K562 (cell line): ENCODE data around the gene NPB. TPM values are rescaled to one million over a fixed set of nuclear protein-coding genes. Genes with fewer than 3 reads are reported as not detected.

Experiments
- CBX5 ChIP-seq: IDR thresholded peaks from 2 replicates; pipeline ENCODE4 v1.6.1; 2014; ENCODE audit warnings: low read depth, borderline replicate concordance
- CREB1 ChIP-seq, 2 experiments: sonication (generic) in 1 of 2; formaldehyde crosslinking in 1 of 2; IDR thresholded peaks; 2 replicates each; pipeline versions ENCODE4 v1.6.1 to v1.8.0; 2012 to 2022; ENCODE audit warnings: inconsistent platforms in 1 of 2, mild to moderate bottlenecking in 1 of 2, missing genetic modification reagents in 1 of 2, moderate library complexity in 1 of 2
- CXXC5 ChIP-seq: fragments of 250-450 bp; sonication (Bioruptor Pico); IDR thresholded peaks from 2 replicates; pipeline ENCODE4 v1.8.0; 2022; ENCODE audit warnings: inconsistent platforms, mild to moderate bottlenecking, moderate library complexity
- ERF ChIP-seq: fragments of 450-650 bp; formaldehyde crosslinking; IDR thresholded peaks from 2 replicates; pipeline ENCODE4 v1.4.0; 2020; ENCODE audit warnings: mild to moderate bottlenecking, mixed read lengths
- GABPB1 ChIP-seq: sonication (generic); formaldehyde crosslinking; IDR thresholded peaks from 2 replicates; pipeline ENCODE4 v1.8.0; 2022; ENCODE audit warnings: mild to moderate bottlenecking, missing genetic modification reagents
- PHTF2 ChIP-seq: fragments of 250-450 bp; sonication (Bioruptor Pico); IDR thresholded peaks from 2 replicates; pipeline ENCODE4 v1.5.0; 2021; ENCODE audit warnings: mild to moderate bottlenecking
- POLR2AphosphoS2 ChIP-seq: IDR thresholded peaks from 2 replicates; pipeline ENCODE4 v1.6.1; 2012; ENCODE audit warnings: low read length, improper control_type of control experiment
- POLR2G ChIP-seq: fragments of 200-400 bp; formaldehyde crosslinking; IDR thresholded peaks from 2 replicates; pipeline ENCODE4 v1.6.1; 2017; ENCODE audit warnings: low read depth, mild to moderate bottlenecking, antibody characterized with exemption, low read length, moderate library complexity
- RNF2 ChIP-seq: sonication (generic); IDR thresholded peaks from 2 replicates; pipeline ENCODE4 v1.6.1; 2016
- SMARCE1 ChIP-seq: fragments of 450-650 bp; IDR thresholded peaks from 2 replicates; pipeline ENCODE4 v1.7.1; 2016; ENCODE audit warnings: mild to moderate bottlenecking
- ZNF316 ChIP-seq: fragments of 450-650 bp; IDR thresholded peaks from 2 replicates; pipeline ENCODE4 v1.6.1; 2016
- polyA plus RNA-seq, 8 experiments: library from polyadenylated mRNA; depleted of rRNA in 4 of 8; stranded (reverse) in 5 of 8; unstranded in 3 of 8; fragments of >200 nt; fragmentation: Nextera tagmentation in 2 of 8; fragmentation: Illumina TruSeq in 1 of 8; extraction: Ambion mirVana in 2 of 8; extraction: Trizol in 1 of 8; gene quantifications; 2 replicates each; pipeline versions ENCODE4 v1.2.1 to v1.2.3, GENCODE V29; 2011 to 2014; ENCODE audit warnings: inconsistent platforms in 1 of 8, missing spikeins in 1 of 8
- total RNA-seq, 7 experiments: library from RNA; depleted of rRNA in 6 of 7; stranded (reverse); fragments of >200 nt in 6 of 7; fragmentation: Illumina TruSeq in 2 of 7; extraction: Trizol in 2 of 7; gene quantifications; 2 replicates each; pipeline versions ENCODE4 v1.2.1 to v1.2.3, GENCODE V29; 2011 to 2021; ENCODE audit warnings: low replicate concordance in 1 of 7
- TF ChIP-seq, protein P1 (sequence below): fragments of 450-650 bp; formaldehyde crosslinking; IDR thresholded peaks from 2 replicates; pipeline ENCODE4 v1.4.0; 2022; ENCODE audit warnings: missing genetic modification characterization
- TF ChIP-seq, protein P2 (sequence below), 2 experiments: fragments of 200-800 bp in 1 of 2; sonication (Bioruptor generic) in 1 of 2; sonication (generic) in 1 of 2; formaldehyde crosslinking in 1 of 2; IDR thresholded peaks in 1 of 2; conservative IDR thresholded peaks in 1 of 2; 2 replicates each; pipeline versions ENCODE4 v1.5.0 to v1.6.1; 2016 to 2020; ENCODE audit warnings: missing compliant biosample characterization in 1 of 2, missing genetic modification characterization in 1 of 2, missing genetic modification reagents in 1 of 2
- TF ChIP-seq, protein P3 (sequence below): sonication (generic); formaldehyde crosslinking; IDR thresholded peaks from 2 replicates; pipeline ENCODE4 v1.8.0; 2022; ENCODE audit warnings: mild to moderate bottlenecking, low read depth, missing genetic modification reagents
- TF ChIP-seq, protein P4 (sequence below): IDR thresholded peaks from 2 replicates; pipeline ENCODE4 v1.6.1; 2012; ENCODE audit warnings: low read depth, low read length, improper control_type of control experiment, borderline replicate concordance
- TF ChIP-seq, protein P5 (sequence below): sonication (generic); formaldehyde crosslinking; IDR thresholded peaks from 2 replicates; pipeline ENCODE4 v1.8.1; 2023; ENCODE audit warnings: mild to moderate bottlenecking, missing genetic modification reagents
- TF ChIP-seq, protein P6 (sequence below), 3 experiments: IDR thresholded peaks in 2 of 3; conservative IDR thresholded peaks in 1 of 3; 2 replicates each; pipeline ENCODE4 v1.5.1; 2011 to 2012; ENCODE audit warnings: low read length in 3 of 3, mild to moderate bottlenecking in 3 of 3, control low read depth in 2 of 3, improper control_type of control experiment in 1 of 3, inconsistent platforms in 1 of 3, low read depth in 1 of 3, mixed read lengths in 1 of 3, moderate library complexity in 1 of 3; ENCODE audit not compliant: insufficient read depth in 2 of 3

NPB gene
- total and polyA plus RNA-seq, 9 of the 15 experiments (the other 6 are each of a cell fraction or from before 2014, with no cell fraction given), result 0.03 to 0.61 (median 0.14) TPM; not detected in 2

DNA sequence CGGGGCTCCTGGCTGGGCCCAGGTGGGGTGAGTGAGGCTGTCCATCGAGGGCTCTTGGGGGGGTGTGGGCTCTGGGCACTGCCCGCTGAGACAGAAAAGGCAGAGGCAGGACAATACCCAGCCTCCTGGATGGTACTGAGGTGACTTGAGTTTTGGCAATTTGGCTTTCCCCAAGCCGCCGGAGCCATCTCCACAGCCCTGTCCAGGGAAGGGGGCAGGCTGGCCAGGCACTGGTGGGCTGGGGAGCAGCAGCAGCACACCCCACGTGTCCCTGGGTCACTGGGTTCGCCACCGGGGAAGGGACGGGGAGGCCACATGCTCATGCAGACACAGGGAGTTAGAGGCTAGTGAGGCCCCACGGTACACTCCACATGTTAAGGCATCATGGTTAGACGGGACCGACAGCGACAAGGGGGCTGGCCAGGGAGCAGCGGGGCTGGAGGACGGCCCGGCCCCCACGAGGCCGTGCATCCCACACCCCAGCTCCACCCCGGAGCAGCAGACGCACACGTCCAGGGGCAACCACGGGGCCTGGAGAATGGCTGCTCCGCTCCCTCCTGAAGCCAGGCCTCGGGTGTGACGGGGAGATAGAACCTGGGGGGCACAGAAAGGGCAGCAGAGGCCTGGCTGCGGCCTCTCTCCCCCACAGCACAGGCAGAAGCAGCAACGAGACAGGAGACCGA is 33.9 kb upstream of the NPB start (continued):
- TF ChIP-seq POLR2G, result peak; percentile 77
- peak; percentile 40; the same call in 1 of the 2 replicates for TF ChIP-seq GABPB1 (CRISPR knock-in tag)
- TF ChIP-seq, protein P1, sequence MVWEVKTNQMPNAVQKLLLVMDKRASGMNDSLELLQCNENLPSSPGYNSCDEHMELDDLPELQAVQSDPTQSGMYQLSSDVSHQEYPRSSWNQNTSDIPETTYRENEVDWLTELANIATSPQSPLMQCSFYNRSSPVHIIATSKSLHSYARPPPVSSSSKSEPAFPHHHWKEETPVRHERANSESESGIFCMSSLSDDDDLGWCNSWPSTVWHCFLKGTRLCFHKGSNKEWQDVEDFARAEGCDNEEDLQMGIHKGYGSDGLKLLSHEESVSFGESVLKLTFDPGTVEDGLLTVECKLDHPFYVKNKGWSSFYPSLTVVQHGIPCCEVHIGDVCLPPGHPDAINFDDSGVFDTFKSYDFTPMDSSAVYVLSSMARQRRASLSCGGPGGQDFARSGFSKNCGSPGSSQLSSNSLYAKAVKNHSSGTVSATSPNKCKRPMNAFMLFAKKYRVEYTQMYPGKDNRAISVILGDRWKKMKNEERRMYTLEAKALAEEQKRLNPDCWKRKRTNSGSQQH (CRISPR knock-in tag), result peak; percentile 21; the same call in 1 of the 2 replicates
- TF ChIP-seq CXXC5, result no peak; the same call in 1 of the 2 replicates
- TF ChIP-seq, protein P2, sequence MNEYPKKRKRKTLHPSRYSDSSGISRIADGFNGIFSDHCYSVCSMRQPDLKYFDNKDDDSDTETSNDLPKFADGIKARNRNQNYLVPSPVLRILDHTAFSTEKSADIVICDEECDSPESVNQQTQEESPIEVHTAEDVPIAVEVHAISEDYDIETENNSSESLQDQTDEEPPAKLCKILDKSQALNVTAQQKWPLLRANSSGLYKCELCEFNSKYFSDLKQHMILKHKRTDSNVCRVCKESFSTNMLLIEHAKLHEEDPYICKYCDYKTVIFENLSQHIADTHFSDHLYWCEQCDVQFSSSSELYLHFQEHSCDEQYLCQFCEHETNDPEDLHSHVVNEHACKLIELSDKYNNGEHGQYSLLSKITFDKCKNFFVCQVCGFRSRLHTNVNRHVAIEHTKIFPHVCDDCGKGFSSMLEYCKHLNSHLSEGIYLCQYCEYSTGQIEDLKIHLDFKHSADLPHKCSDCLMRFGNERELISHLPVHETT (CRISPR knock-in tag; conservative IDR thresholded peaks at IDR 0.05 in 1 of 2, IDR thresholded peaks at IDR 0.05 in 1 of 2), result 0 out of 4 replicates have a peak, but pooled peaks of 1 of the 2 experiments have one; percentile 13
- TF ChIP-seq POLR2AphosphoS2, result peak; percentile 83
- TF ChIP-seq ZNF316, result no peak
- TF ChIP-seq, protein P3, sequence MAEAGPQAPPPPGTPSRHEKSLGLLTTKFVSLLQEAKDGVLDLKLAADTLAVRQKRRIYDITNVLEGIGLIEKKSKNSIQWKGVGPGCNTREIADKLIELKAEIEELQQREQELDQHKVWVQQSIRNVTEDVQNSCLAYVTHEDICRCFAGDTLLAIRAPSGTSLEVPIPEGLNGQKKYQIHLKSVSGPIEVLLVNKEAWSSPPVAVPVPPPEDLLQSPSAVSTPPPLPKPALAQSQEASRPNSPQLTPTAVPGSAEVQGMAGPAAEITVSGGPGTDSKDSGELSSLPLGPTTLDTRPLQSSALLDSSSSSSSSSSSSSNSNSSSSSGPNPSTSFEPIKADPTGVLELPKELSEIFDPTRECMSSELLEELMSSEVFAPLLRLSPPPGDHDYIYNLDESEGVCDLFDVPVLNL (CRISPR knock-in tag), result 0 out of 2 replicates have a peak, but pooled peaks have one; percentile 19
- peak; percentile 6; the same call in 1 of the 2 replicates for TF ChIP-seq CREB1 (IDR thresholded peaks at IDR 0.05)
- TF ChIP-seq CREB1 (CRISPR knock-in tag; IDR thresholded peaks at IDR 0.05), result no peak
- TF ChIP-seq CBX5, result no peak
- TF ChIP-seq SMARCE1, result no peak
- TF ChIP-seq, protein P4, sequence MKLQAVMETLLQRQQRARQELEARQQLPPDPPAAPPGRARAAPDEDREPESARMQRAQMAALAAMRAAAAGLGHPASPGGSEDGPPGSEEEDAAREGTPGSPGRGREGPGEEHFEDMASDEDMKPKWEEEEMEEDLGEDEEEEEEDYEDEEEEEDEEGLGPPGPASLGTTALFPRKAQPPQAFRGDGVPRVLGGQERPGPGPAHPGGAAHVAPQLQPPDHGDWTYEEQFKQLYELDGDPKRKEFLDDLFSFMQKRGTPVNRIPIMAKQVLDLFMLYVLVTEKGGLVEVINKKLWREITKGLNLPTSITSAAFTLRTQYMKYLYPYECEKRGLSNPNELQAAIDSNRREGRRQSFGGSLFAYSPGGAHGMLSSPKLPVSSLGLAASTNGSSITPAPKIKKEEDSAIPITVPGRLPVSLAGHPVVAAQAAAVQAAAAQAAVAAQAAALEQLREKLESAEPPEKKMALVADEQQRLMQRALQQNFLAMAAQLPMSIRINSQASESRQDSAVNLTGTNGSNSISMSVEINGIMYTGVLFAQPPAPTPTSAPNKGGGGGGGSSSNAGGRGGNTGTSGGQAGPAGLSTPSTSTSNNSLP, result no peak
- TF ChIP-seq, protein P5, sequence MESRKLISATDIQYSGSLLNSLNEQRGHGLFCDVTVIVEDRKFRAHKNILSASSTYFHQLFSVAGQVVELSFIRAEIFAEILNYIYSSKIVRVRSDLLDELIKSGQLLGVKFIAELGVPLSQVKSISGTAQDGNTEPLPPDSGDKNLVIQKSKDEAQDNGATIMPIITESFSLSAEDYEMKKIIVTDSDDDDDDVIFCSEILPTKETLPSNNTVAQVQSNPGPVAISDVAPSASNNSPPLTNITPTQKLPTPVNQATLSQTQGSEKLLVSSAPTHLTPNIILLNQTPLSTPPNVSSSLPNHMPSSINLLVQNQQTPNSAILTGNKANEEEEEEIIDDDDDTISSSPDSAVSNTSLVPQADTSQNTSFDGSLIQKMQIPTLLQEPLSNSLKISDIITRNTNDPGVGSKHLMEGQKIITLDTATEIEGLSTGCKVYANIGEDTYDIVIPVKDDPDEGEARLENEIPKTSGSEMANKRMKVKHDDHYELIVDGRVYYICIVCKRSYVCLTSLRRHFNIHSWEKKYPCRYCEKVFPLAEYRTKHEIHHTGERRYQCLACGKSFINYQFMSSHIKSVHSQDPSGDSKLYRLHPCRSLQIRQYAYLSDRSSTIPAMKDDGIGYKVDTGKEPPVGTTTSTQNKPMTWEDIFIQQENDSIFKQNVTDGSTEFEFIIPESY (CRISPR knock-in tag), result peak; percentile 52; the same call in 1 of the 2 replicates
- TF ChIP-seq ERF (CRISPR knock-in tag), result peak; percentile 87; the same call in 1 of the 2 replicates
- no peak for TF ChIP-seq RNF2
- TF ChIP-seq, protein P6, sequence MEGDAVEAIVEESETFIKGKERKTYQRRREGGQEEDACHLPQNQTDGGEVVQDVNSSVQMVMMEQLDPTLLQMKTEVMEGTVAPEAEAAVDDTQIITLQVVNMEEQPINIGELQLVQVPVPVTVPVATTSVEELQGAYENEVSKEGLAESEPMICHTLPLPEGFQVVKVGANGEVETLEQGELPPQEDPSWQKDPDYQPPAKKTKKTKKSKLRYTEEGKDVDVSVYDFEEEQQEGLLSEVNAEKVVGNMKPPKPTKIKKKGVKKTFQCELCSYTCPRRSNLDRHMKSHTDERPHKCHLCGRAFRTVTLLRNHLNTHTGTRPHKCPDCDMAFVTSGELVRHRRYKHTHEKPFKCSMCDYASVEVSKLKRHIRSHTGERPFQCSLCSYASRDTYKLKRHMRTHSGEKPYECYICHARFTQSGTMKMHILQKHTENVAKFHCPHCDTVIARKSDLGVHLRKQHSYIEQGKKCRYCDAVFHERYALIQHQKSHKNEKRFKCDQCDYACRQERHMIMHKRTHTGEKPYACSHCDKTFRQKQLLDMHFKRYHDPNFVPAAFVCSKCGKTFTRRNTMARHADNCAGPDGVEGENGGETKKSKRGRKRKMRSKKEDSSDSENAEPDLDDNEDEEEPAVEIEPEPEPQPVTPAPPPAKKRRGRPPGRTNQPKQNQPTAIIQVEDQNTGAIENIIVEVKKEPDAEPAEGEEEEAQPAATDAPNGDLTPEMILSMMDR (IDR thresholded peaks at IDR 0.05 in 2 of 3, conservative IDR thresholded peaks at IDR 0.05 in 1 of 3; ENCODE audit: insufficient read depth in 2 of 3, low read depth in 1 of 3, low read length in 3 of 3), result no peak
- no peak for TF ChIP-seq PHTF2 (CRISPR knock-in tag)
